HEK293 (cell line): ENCODE data around the gene CFAP70.
A peak's percentile ranks its signal among the peaks of the same experiment; 100 is the strongest.
"Not testable (repeated sequence)": the region's sequence is repeated elsewhere in the genome, so short reads cannot be mapped to it uniquely, and the experiment has no call there.

Experiments used
- CTCF ChIA-PET: fragments of 350-600 bp; formaldehyde crosslinking; extraction: SDS; loops from one replicate; lab custom pipeline; 2021; ENCODE audit warnings: antibody characterized with exemption; lab: Yijun Ruan, JAX
- POLR2A ChIA-PET: fragments of 300-600 bp; formaldehyde crosslinking; extraction: SDS; loops from one replicate; lab custom pipeline; 2020; ENCODE audit warnings: antibody characterized with exemption, inconsistent platforms; lab: Yijun Ruan, JAX
- H3K27ac ChIP-seq: fragments of 200-500 bp; sonication (Bioruptor generic); 2 replicates; pipeline ENCODE4 v1.5.1; 2014; ENCODE audit warnings: low read depth, low read length, control low read depth, inconsistent platforms; ENCODE audit errors: extremely low read depth
- H3K36me3 ChIP-seq, 2 experiments: fragments of 200-500 bp in 1 of 2; sonication (Bioruptor generic) in 1 of 2; 1 replicate in 1 of 2; 2 replicates in 1 of 2; pipeline ENCODE4 v1.5.1; 2014 to 2017; ENCODE audit warnings: inconsistent platforms in 2 of 2, low read length in 2 of 2; ENCODE audit not compliant: control insufficient read depth in 2 of 2, insufficient read depth in 1 of 2
- H3K4me1 ChIP-seq: fragments of 200-500 bp; sonication (Bioruptor generic); 2 replicates; pipeline ENCODE4 v1.5.1; 2014; ENCODE audit warnings: mild to moderate bottlenecking, low read length, inconsistent platforms; ENCODE audit not compliant: control insufficient read depth, insufficient read depth
- H3K4me3 ChIP-seq: 2 replicates; pipeline ENCODE4 v1.5.1; 2011; ENCODE audit warnings: low read depth, mild to moderate bottlenecking, control low read depth, low read length, moderate library complexity
- H3K9me3 ChIP-seq: fragments of 200-500 bp; sonication (Bioruptor generic); 2 replicates; pipeline ENCODE4 v1.5.1; 2014; ENCODE audit warnings: low read depth, low read length, inconsistent platforms; ENCODE audit not compliant: control insufficient read depth, insufficient read depth
- GLI4 ChIP-seq: fragments of 450-650 bp; formaldehyde crosslinking; IDR thresholded peaks from 2 replicates; pipeline ENCODE4 v1.5.1; 2016; ENCODE audit warnings: missing biosample characterization, missing genetic modification characterization
- MEIS1 ChIP-seq: sonication (generic); formaldehyde crosslinking; IDR thresholded peaks from 2 replicates; pipeline ENCODE4 v1.8.1; 2022; ENCODE audit warnings: missing genetic modification reagents, mild to moderate bottlenecking, borderline replicate concordance
- YY2 ChIP-seq: fragments of 450-650 bp; formaldehyde crosslinking; IDR thresholded peaks from 2 replicates; pipeline ENCODE4 v1.5.1; 2016; ENCODE audit warnings: missing biosample characterization, missing genetic modification characterization
- ZNF146 ChIP-seq: fragments of 450-650 bp; formaldehyde crosslinking; IDR thresholded peaks from 2 replicates; pipeline ENCODE4 v1.5.1; 2016; ENCODE audit warnings: missing biosample characterization, missing genetic modification characterization
- ZNF341 ChIP-seq: fragments of 450-650 bp; formaldehyde crosslinking; IDR thresholded peaks from 2 replicates; pipeline ENCODE4; 2016; ENCODE audit warnings: low read depth, missing biosample characterization, missing genetic modification characterization
- ZNF366 ChIP-seq: fragments of 450-650 bp; formaldehyde crosslinking; conservative IDR thresholded peaks from 2 replicates; pipeline ENCODE4 v1.5.1; 2016; ENCODE audit warnings: missing biosample characterization, missing genetic modification characterization
- ZNF830 ChIP-seq: fragments of 450-650 bp; IDR thresholded peaks from 2 replicates; pipeline ENCODE4 v1.5.0; 2018; ENCODE audit warnings: missing biosample characterization, missing genetic modification characterization, low read depth, mild to moderate bottlenecking, moderate library complexity
- TF ChIP-seq, protein P1 (sequence below): fragments of 450-650 bp; formaldehyde crosslinking; conservative IDR thresholded peaks from 2 replicates; pipeline ENCODE4 v1.5.1; 2016; ENCODE audit warnings: low read depth, missing biosample characterization, missing genetic modification characterization
- TF ChIP-seq, protein P2 (sequence below): fragments of 450-650 bp; formaldehyde crosslinking; IDR thresholded peaks from 2 replicates; pipeline ENCODE4 v1.5.1; 2016; ENCODE audit warnings: missing biosample characterization, missing genetic modification characterization
- TF ChIP-seq, protein P3 (sequence below): fragments of 450-650 bp; formaldehyde crosslinking; IDR thresholded peaks from 2 replicates; pipeline ENCODE4 v1.5.1; 2016; ENCODE audit warnings: missing biosample characterization, missing genetic modification characterization
- TF ChIP-seq, protein P4 (sequence below): fragments of 450-650 bp; formaldehyde crosslinking; IDR thresholded peaks from 2 replicates; pipeline ENCODE4 v1.5.1; 2016; ENCODE audit warnings: missing biosample characterization, missing genetic modification characterization

CFAP70 gene

DNA sequence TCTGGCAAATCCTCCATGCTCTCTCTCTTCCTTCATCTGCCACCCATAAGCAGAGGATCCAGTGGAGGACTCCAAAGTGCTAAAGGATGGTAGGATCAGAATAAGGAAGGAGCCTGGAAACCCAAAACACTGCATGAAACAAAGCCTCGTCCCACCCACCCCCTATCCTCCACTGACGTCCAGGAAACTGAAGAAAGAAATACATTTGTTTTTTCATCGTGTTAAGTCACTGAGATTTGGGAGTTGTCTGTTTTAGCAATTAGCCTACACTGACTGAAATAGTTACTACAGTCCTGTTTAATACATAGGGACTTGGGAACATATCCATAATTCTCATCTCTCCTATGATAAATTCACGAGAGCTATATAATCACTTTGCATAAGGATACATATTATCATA is 40.4 kb upstream of the CFAP70 start:
- TF ChIP-seq ZNF366 (tag by site-specific recombination) = no peak
- TF ChIP-seq ZNF830 (tag by site-specific recombination) = no peak
- Histone ChIP-seq H3K4me3 (no peak overlapping the region), H3K36me3 (peaks cover 20 to 50% of the 10 kb centered on the region in 2 experiments), H3K27ac (no peak overlapping the region), H3K4me1 (no peaks in the 10 kb centered on the region), H3K9me3 (no peaks in the 10 kb centered on the region)
- CTCF ChIA-PET = no interaction called here
- POLR2A ChIA-PET = no interaction called here

DNA sequence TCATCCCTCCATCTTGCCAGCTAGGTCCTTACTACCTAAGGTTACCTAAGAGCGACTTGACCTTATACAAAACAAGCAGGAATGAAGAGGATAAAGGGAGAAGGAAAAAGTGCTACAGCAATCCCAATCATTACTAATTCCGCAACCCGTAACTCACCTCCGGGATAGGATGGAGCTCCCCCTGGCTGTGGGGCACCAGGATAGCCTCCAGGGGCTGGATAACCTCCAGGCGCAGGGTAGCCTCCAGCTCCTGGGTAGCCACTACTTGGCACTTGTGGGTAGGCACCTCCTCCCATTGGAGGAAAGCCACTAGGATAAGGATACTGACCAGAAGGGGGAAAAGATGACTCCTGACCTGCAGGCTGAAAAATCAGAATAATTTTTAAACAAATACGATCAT is 39.4 kb upstream of the CFAP70 start:
- H3K4me3 ChIP-seq = no peak overlapping the region
- ChIA-PET POLR2A (interaction anchor here (0.6 kb wide), 1 partner anchor 12 kb away, joined by 8 read pairs; no protein-coding TSS in a partner anchor), CTCF (interaction anchor here (0.7 to 0.9 kb wide), 2 partner anchors 9 to 148 kb away, joined by 3 read pairs; no protein-coding TSS in a partner anchor)
- no peaks in the 10 kb centered on the region for H3K4me1 ChIP-seq
- H3K27ac ChIP-seq = no peak overlapping the region
- TF ChIP-seq, protein P1, sequence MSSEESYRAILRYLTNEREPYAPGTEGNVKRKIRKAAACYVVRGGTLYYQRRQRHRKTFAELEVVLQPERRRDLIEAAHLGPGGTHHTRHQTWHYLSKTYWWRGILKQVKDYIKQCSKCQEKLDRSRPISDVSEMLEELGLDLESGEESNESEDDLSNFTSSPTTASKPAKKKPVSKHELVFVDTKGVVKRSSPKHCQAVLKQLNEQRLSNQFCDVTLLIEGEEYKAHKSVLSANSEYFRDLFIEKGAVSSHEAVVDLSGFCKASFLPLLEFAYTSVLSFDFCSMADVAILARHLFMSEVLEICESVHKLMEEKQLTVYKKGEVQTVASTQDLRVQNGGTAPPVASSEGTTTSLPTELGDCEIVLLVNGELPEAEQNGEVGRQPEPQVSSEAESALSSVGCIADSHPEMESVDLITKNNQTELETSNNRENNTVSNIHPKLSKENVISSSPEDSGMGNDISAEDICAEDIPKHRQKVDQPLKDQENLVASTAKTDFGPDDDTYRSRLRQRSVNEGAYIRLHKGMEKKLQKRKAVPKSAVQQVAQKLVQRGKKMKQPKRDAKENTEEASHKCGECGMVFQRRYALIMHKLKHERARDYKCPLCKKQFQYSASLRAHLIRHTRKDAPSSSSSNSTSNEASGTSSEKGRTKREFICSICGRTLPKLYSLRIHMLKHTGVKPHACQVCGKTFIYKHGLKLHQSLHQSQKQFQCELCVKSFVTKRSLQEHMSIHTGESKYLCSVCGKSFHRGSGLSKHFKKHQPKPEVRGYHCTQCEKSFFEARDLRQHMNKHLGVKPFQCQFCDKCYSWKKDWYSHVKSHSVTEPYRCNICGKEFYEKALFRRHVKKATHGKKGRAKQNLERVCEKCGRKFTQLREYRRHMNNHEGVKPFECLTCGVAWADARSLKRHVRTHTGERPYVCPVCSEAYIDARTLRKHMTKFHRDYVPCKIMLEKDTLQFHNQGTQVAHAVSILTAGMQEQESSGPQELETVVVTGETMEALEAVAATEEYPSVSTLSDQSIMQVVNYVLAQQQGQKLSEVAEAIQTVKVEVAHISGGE = no peak
- TF ChIP-seq ZNF341 (tag by site-specific recombination) = no peak
- no peak for TF ChIP-seq GLI4 (tag by site-specific recombination)
- TF ChIP-seq ZNF146 = no peak
- TF ChIP-seq ZNF830 (tag by site-specific recombination) = no peak
- no peak for TF ChIP-seq YY2 (tag by site-specific recombination)
- TF ChIP-seq, protein P2, sequence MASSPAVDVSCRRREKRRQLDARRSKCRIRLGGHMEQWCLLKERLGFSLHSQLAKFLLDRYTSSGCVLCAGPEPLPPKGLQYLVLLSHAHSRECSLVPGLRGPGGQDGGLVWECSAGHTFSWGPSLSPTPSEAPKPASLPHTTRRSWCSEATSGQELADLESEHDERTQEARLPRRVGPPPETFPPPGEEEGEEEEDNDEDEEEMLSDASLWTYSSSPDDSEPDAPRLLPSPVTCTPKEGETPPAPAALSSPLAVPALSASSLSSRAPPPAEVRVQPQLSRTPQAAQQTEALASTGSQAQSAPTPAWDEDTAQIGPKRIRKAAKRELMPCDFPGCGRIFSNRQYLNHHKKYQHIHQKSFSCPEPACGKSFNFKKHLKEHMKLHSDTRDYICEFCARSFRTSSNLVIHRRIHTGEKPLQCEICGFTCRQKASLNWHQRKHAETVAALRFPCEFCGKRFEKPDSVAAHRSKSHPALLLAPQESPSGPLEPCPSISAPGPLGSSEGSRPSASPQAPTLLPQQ (tag by site-specific recombination) = no peak
- TF ChIP-seq, protein P3, sequence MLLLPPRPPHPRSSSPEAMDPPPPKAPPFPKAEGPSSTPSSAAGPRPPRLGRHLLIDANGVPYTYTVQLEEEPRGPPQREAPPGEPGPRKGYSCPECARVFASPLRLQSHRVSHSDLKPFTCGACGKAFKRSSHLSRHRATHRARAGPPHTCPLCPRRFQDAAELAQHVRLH = no peak
- TF ChIP-seq, protein P4, sequence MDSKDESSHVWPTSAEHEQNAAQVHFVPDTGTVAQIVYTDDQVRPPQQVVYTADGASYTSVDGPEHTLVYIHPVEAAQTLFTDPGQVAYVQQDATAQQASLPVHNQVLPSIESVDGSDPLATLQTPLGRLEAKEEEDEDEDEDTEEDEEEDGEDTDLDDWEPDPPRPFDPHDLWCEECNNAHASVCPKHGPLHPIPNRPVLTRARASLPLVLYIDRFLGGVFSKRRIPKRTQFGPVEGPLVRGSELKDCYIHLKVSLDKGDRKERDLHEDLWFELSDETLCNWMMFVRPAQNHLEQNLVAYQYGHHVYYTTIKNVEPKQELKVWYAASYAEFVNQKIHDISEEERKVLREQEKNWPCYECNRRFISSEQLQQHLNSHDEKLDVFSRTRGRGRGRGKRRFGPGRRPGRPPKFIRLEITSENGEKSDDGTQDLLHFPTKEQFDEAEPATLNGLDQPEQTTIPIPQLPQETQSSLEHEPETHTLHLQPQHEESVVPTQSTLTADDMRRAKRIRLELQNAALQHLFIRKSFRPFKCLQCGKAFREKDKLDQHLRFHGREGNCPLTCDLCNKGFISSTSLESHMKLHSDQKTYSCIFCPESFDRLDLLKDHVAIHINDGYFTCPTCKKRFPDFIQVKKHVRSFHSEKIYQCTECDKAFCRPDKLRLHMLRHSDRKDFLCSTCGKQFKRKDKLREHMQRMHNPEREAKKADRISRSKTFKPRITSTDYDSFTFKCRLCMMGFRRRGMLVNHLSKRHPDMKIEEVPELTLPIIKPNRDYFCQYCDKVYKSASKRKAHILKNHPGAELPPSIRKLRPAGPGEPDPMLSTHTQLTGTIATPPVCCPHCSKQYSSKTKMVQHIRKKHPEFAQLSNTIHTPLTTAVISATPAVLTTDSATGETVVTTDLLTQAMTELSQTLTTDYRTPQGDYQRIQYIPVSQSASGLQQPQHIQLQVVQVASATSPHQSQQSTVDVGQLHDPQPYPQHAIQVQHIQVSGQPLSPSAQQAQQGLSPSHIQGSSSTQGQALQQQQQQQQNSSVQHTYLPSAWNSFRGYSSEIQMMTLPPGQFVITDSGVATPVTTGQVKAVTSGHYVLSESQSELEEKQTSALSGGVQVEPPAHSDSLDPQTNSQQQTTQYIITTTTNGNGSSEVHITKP (tag by site-specific recombination) = no peak
- TF ChIP-seq MEIS1 (CRISPR knock-in tag) = no peak
- no peaks in the 10 kb centered on the region for H3K9me3 ChIP-seq
- peaks cover 20 to 50% of the 10 kb centered on the region in 2 experiments for H3K36me3 ChIP-seq

DNA sequence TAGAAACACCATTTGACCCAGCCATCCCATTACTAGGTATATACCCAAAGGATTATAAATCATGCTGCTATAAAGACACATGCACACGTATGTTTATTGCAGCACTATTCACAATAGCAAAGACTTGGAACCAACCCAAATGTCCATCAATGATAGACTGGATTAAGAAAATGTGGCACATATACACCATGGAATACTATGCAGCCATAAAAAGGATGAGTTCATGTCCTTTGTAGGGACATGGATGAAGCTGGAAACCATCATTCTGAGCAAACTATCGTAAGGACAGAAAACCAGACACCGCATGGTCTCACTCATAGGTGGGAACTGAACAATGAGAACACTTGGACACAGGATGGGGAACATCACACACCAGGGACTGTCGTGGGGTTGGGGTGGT is 35.7 kb upstream of the CFAP70 start:
- CTCF ChIA-PET, H3K4me1 ChIP-seq, H3K9me3 ChIP-seq, H3K4me3 ChIP-seq, H3K27ac ChIP-seq, POLR2A ChIA-PET: not testable (repeated sequence)
- H3K36me3 ChIP-seq = peaks cover 34 to 56% of the 10 kb centered on the region in 2 experiments
- TF ChIP-seq ZNF146 = peak; percentile 94
